DND-41 (cell line): ENCODE data around the gene ERBB2.
"Not testable (repeated sequence)": the region's sequence is repeated elsewhere in the genome, so short reads cannot be mapped to it uniquely, and the experiment has no call there.

Experiments used
- ATAC-seq: fragments of 200-7000 bp; cut with Tn5 transposase; 3 replicates; pipeline ENCODE4 v1.9.1; 2021; ENCODE audit warnings: low read depth; ENCODE audit not compliant: insufficient read depth
- DNase-seq: peaks from one replicate; pipeline ENCODE4 v3.0.0-alpha.2; 2020
- H2AFZ ChIP-seq: 2 replicates; pipeline ENCODE4 v1.6.0; 2012; ENCODE audit warnings: low read depth, low read length
- H3K27ac ChIP-seq: 2 replicates; pipeline ENCODE4 v1.5.1; 2012; ENCODE audit warnings: low read length, inconsistent platforms
- H3K27me3 ChIP-seq: fragments of 200-600 bp; sonication (generic); 2 replicates; pipeline ENCODE4 v1.6.0; 2012; ENCODE audit warnings: low read length, mild to moderate bottlenecking, inconsistent platforms; ENCODE audit not compliant: insufficient read depth, poor library complexity
- H3K36me3 ChIP-seq: 2 replicates; pipeline ENCODE4 v1.5.1; 2012; ENCODE audit warnings: low read length, inconsistent platforms; ENCODE audit not compliant: insufficient read depth
- H3K4me1 ChIP-seq: 2 replicates; pipeline ENCODE4 v1.5.1; 2012; ENCODE audit warnings: mild to moderate bottlenecking, low read length; ENCODE audit not compliant: insufficient read depth
- H3K4me2 ChIP-seq: 2 replicates; pipeline ENCODE4 v1.6.0; 2012; ENCODE audit warnings: mild to moderate bottlenecking, moderate library complexity, low read length, inconsistent platforms; ENCODE audit not compliant: insufficient read depth
- H3K4me3 ChIP-seq, 2 experiments: fragments of 200-600 bp in 1 of 2; shearing (Covaris generic) in 1 of 2; 2 replicates each; pipeline ENCODE4 v1.5.1; 2012 to 2016; ENCODE audit warnings: inconsistent platforms in 2 of 2, low read length in 2 of 2, mild to moderate bottlenecking in 2 of 2, low read depth in 1 of 2, moderate library complexity in 1 of 2
- H3K79me2 ChIP-seq: 2 replicates; pipeline ENCODE4 v1.6.0; 2012; ENCODE audit warnings: low read length, inconsistent platforms; ENCODE audit not compliant: insufficient read depth
- H3K9ac ChIP-seq: 2 replicates; pipeline ENCODE4 v1.6.0; 2012; ENCODE audit warnings: low read depth, mild to moderate bottlenecking, inconsistent platforms, low read length, moderate library complexity
- H3K9me3 ChIP-seq: 2 replicates; pipeline ENCODE4 v1.5.1; 2012; ENCODE audit warnings: low read length, moderate library complexity, mild to moderate bottlenecking, inconsistent platforms; ENCODE audit not compliant: insufficient read depth, severe bottlenecking
- H4K20me1 ChIP-seq: 2 replicates; pipeline ENCODE4 v1.6.0; 2012; ENCODE audit warnings: low read length; ENCODE audit not compliant: insufficient read depth
- EZH2 ChIP-seq: IDR thresholded peaks from 3 replicates; pipeline ENCODE4 v1.6.1; 2012; ENCODE audit warnings: borderline replicate concordance, low read depth, mild to moderate bottlenecking, moderate library complexity, low read length, inconsistent platforms; ENCODE audit not compliant: severe bottlenecking
- TF ChIP-seq, protein P1 (sequence below): IDR thresholded peaks from 2 replicates; pipeline ENCODE4 v1.5.1; 2012; ENCODE audit warnings: borderline replicate concordance, low read length, moderate library complexity, mild to moderate bottlenecking; ENCODE audit not compliant: poor library complexity, severe bottlenecking; ENCODE audit errors: extremely low read depth

The ERBB2 gene

DNA sequence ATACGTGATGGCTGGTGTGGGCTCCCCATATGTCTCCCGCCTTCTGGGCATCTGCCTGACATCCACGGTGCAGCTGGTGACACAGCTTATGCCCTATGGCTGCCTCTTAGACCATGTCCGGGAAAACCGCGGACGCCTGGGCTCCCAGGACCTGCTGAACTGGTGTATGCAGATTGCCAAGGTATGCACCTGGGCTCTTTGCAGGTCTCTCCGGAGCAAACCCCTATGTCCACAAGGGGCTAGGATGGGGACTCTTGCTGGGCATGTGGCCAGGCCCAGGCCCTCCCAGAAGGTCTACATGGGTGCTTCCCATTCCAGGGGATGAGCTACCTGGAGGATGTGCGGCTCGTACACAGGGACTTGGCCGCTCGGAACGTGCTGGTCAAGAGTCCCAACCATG is 24.9 kb downstream of the ERBB2 start:
- Histone ChIP-seq H3K36me3 (peaks cover 23% of the 10 kb centered on the region), H3K9ac (no peak overlapping the region), H3K27me3 (no peaks in the 10 kb centered on the region), H3K27ac (no peak overlapping the region), H2AFZ (no peak overlapping the region), H3K9me3 (no peaks in the 10 kb centered on the region), H3K4me2 (no peak overlapping the region), H3K4me1 (peaks cover 12% of the 10 kb centered on the region), H4K20me1 (peaks cover 4% of the 10 kb centered on the region; the same call in 1 of the 2 replicates), H3K4me3 (no peak overlapping the region), H3K79me2 (peaks cover 8% of the 10 kb centered on the region)
- DNase-seq (no peak), ATAC-seq (no peak)
- TF ChIP-seq, protein P1, sequence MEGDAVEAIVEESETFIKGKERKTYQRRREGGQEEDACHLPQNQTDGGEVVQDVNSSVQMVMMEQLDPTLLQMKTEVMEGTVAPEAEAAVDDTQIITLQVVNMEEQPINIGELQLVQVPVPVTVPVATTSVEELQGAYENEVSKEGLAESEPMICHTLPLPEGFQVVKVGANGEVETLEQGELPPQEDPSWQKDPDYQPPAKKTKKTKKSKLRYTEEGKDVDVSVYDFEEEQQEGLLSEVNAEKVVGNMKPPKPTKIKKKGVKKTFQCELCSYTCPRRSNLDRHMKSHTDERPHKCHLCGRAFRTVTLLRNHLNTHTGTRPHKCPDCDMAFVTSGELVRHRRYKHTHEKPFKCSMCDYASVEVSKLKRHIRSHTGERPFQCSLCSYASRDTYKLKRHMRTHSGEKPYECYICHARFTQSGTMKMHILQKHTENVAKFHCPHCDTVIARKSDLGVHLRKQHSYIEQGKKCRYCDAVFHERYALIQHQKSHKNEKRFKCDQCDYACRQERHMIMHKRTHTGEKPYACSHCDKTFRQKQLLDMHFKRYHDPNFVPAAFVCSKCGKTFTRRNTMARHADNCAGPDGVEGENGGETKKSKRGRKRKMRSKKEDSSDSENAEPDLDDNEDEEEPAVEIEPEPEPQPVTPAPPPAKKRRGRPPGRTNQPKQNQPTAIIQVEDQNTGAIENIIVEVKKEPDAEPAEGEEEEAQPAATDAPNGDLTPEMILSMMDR = no peak
- no peak for TF ChIP-seq EZH2

DNA sequence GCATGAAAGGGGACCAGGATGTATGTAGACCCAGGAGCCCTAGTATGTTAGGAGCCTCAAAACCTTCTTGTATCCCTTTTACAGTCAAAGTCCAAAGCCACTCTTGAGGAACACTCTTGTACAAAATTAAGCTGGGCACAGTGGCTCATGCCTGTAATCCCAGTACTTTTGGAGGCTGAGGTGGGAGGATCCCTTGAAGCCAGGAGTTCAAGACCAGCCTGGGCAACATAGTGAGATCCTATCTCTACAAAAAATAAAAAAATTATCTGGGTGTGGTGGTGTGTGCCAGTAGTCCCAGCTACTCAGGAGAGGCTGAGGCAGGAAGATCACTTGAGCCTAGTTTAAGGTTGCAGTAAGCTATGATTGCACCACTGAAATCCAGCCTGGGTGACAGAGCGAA is 26.1 kb downstream of the ERBB2 start:
- not testable (repeated sequence) for H3K27me3 ChIP-seq, DNase-seq, H3K4me3 ChIP-seq, H3K9me3 ChIP-seq, H3K4me2 ChIP-seq, H3K27ac ChIP-seq, H2AFZ ChIP-seq, H4K20me1 ChIP-seq, H3K9ac ChIP-seq, ATAC-seq
- Histone ChIP-seq H3K36me3 (peaks cover 23% of the 10 kb centered on the region), H3K79me2 (peaks cover 14% of the 10 kb centered on the region), H3K4me1 (peaks cover 20% of the 10 kb centered on the region)

DNA sequence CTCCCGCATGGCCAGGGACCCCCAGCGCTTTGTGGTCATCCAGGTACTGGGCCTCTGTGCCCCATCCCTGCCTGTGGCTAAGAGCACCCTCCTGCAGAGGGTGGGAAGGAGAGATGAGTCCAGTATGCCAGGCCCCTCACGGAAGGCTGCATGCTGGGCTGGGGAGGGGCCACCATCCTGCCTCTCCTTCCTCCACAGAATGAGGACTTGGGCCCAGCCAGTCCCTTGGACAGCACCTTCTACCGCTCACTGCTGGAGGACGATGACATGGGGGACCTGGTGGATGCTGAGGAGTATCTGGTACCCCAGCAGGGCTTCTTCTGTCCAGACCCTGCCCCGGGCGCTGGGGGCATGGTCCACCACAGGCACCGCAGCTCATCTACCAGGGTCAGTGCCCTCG is 26.8 kb downstream of the ERBB2 start:
- H3K9me3 ChIP-seq = no peaks in the 10 kb centered on the region
- TF ChIP-seq, protein P1 = no peak
- TF ChIP-seq EZH2 = no peak
- no peaks in the 10 kb centered on the region for H3K27me3 ChIP-seq
- H3K79me2 ChIP-seq = peaks cover 14% of the 10 kb centered on the region
- no peak overlapping the region for H3K4me3 ChIP-seq
- H3K27ac ChIP-seq = no peak overlapping the region
- no peak overlapping the region for H3K9ac ChIP-seq
- H4K20me1 ChIP-seq = peaks cover 4% of the 10 kb centered on the region; the same call in 1 of the 2 replicates
- DNase-seq (no peak), ATAC-seq (no peak)
- H3K4me1 ChIP-seq = peaks cover 21% of the 10 kb centered on the region
- no peak overlapping the region for H2AFZ ChIP-seq
- H3K4me2 ChIP-seq = no peak overlapping the region
- peaks cover 23% of the 10 kb centered on the region for H3K36me3 ChIP-seq

DNA sequence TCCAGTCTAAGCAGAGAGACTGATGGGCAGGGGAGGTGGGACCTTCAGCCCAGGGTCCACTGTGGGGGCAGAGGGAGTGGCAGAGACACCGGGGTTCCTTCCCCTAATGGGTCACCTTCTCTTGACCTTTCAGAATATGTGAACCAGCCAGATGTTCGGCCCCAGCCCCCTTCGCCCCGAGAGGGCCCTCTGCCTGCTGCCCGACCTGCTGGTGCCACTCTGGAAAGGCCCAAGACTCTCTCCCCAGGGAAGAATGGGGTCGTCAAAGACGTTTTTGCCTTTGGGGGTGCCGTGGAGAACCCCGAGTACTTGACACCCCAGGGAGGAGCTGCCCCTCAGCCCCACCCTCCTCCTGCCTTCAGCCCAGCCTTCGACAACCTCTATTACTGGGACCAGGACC is 27.7 kb downstream of the ERBB2 start:
- H3K27me3 ChIP-seq = no peaks in the 10 kb centered on the region
- H3K4me3 ChIP-seq = no peak overlapping the region
- peaks cover 4% of the 10 kb centered on the region; the same call in 1 of the 2 replicates for H4K20me1 ChIP-seq
- TF ChIP-seq, protein P1 = no peak
- no peak for TF ChIP-seq EZH2
- DNase-seq = no peak
- no peak for ATAC-seq
- peaks cover 21% of the 10 kb centered on the region for H3K4me1 ChIP-seq
- H3K36me3 ChIP-seq = peaks cover 23% of the 10 kb centered on the region
- H3K9ac ChIP-seq = no peak overlapping the region
- H3K27ac ChIP-seq = no peak overlapping the region
- no peak overlapping the region for H2AFZ ChIP-seq
- H3K4me2 ChIP-seq = no peak overlapping the region
- peaks cover 14% of the 10 kb centered on the region for H3K79me2 ChIP-seq
- H3K9me3 ChIP-seq = no peaks in the 10 kb centered on the region
